GM18505 (cell line): ENCODE results near the gene CLEC16A.
"Not testable (repeated sequence)": the region's sequence is repeated elsewhere in the genome, so short reads cannot be mapped to it uniquely, and the experiment has no call there.

Source experiments
- ATAC-seq: cut with Tn5 transposase; IDR thresholded peaks from one replicate; pipeline ENCODE4 v1.9.1; 2021; ENCODE audit not compliant: unreplicated experiment
- POLR2A ChIP-seq: IDR thresholded peaks from 4 replicates; pipeline ENCODE4 v1.6.1; 2011; ENCODE audit warnings: borderline replicate concordance; ENCODE audit not compliant: insufficient read depth, insufficient read length; ENCODE audit errors: extremely low read depth

The CLEC16A gene

GRCh38 chr16:10941127-10941933, 3.0 kb upstream of the CLEC16A start:
- TF ChIP-seq POLR2A: no peak
- no peak for ATAC-seq

- not testable (repeated sequence) for ATAC-seq
These were observed 2.4 kb upstream of the CLEC16A start for GRCh38 chr16:10941935-10942351.

- ATAC-seq: peak; percentile 62
- TF ChIP-seq POLR2A: peak; percentile 62
These were observed 1.9 kb upstream of the CLEC16A start, which contains the start of gene DEXI for GRCh38 chr16:10942352-10943063. Gene DEXI, minus strand, starts transcription at chr16:10942468. Its CDS starts 463 bp downstream, at chr16:10942005.

GRCh38 chr16:10943064-10943353, 1.4 kb upstream of the CLEC16A start:
- no peak for ATAC-seq
- no peak for TF ChIP-seq POLR2A

- TF ChIP-seq POLR2A: no peak
- no peak for ATAC-seq
These were observed 862 bp downstream of the CLEC16A start for GRCh38 chr16:10945065-10945787.

GRCh38 chr16:10946308-10946707, 1.9 kb downstream of the CLEC16A start:
- no peak for ATAC-seq
- no peak for TF ChIP-seq POLR2A

- ATAC-seq: no peak
These were observed 2.9 kb downstream of the CLEC16A start for GRCh38 chr16:10947211-10947787.

GRCh38 chr16:10949424-10949970, 5.1 kb downstream of the CLEC16A start:
- peak; percentile 60 for ATAC-seq
- TF ChIP-seq POLR2A: no peak

More at GRCh38 chr16:10947211-10947787, 2.9 kb downstream of the CLEC16A start:
- TF ChIP-seq POLR2A: no peak

- no peak for ATAC-seq
- no peak for TF ChIP-seq POLR2A
These were observed 6.0 kb downstream of the CLEC16A start for GRCh38 chr16:10950393-10950792.

GRCh38 chr16:10951026-10951425, 6.7 kb downstream of the CLEC16A start:
- no peak for ATAC-seq
- no peak for TF ChIP-seq POLR2A

GRCh38 chr16:10954903-10955302, 10.5 kb downstream of the CLEC16A start:
- no peak for ATAC-seq
- no peak for TF ChIP-seq POLR2A

GRCh38 chr16:10957771-10958482, 13.6 kb downstream of the CLEC16A start:
- no peak for TF ChIP-seq POLR2A

GRCh38 chr16:10959161-10959560, 14.8 kb downstream of the CLEC16A start:
- TF ChIP-seq POLR2A: no peak
- no peak for ATAC-seq

More at GRCh38 chr16:10957771-10958482, 13.6 kb downstream of the CLEC16A start:
- no peak for ATAC-seq

- no peak for ATAC-seq
- no peak for TF ChIP-seq POLR2A
These were observed 16.9 kb downstream of the CLEC16A start for GRCh38 chr16:10961231-10961630.
